K562 (cell line): Measurements from ENCODE around the gene PTRHD1. TPM values are rescaled to one million over a fixed set of nuclear protein-coding genes. Genes with fewer than 3 reads are reported as not detected.

Experiments
- ATAC-seq: fragments of 200-7000 bp; cut with Tn5 transposase; 3 replicates; pipeline ENCODE4 v1.9.1; 2020; ENCODE audit warnings: moderate library complexity
- BruUV-seq: library from RNA; stranded (reverse); fragments of 400-500 nt; replicated peaks from 2 replicates; lab custom pipeline; 2021; lab: Mats Ljungman, UMichigan
- CTCF ChIA-PET: fragments of 300-600 bp; formaldehyde crosslinking; extraction: SDS; loops from one replicate; lab custom pipeline; 2021; ENCODE audit warnings: low intra/inter-chr PET ratio; lab: Yijun Ruan, JAX
- POLR2A ChIA-PET: fragments of 300-600, 350-650 bp; sonication (Branson Sonifier 250); formaldehyde crosslinking; extraction: SDS; loops from one replicate; lab custom pipeline; 2021; ENCODE audit warnings: antibody characterized with exemption, inconsistent platforms; lab: Yijun Ruan, JAX
- DNase-seq, 4 experiments: peaks; one replicate each; pipeline versions ENCODE4 v3.0.0 to v3.0.0-alpha.2; 2011 to 2018; ENCODE audit warnings: low spot score in 3 of 4, mixed read lengths in 3 of 4; ENCODE audit errors: extremely low read depth in 1 of 4
- FAIRE-seq: peaks from 2 replicates; lab custom pipeline; 2011; peaks lifted over from hg19 to GRCh38; lab: Jason Lieb, UNC
- H2AFZ ChIP-seq: 2 replicates; pipeline ENCODE4 v1.6.0; 2011; ENCODE audit warnings: low read depth, low read length, control low read depth, inconsistent platforms
- H3K27ac ChIP-seq: fragments of 200-600 bp; 3 replicates; pipeline ENCODE4 v1.8.0; 2011; ENCODE audit warnings: low read depth, mild to moderate bottlenecking, control low read depth, inconsistent platforms, low read length, moderate library complexity, mixed read lengths; ENCODE audit errors: extremely low read depth
- H3K27me3 ChIP-seq, 2 experiments: fragments of 300-600 bp in 1 of 2; 2 replicates in 1 of 2; 3 replicates in 1 of 2; pipeline versions ENCODE4 v1.6.0 to v1.8.0; 2011; ENCODE audit warnings: inconsistent platforms in 2 of 2, low read length in 2 of 2, mild to moderate bottlenecking in 1 of 2, mixed read lengths in 1 of 2, moderate library complexity in 1 of 2; ENCODE audit not compliant: control insufficient read depth in 2 of 2, insufficient read depth in 2 of 2
- H3K36me3 ChIP-seq: fragments of 300-600 bp; 3 replicates; pipeline ENCODE4 v1.8.0; 2011; ENCODE audit warnings: mild to moderate bottlenecking, low read length, inconsistent platforms; ENCODE audit not compliant: control insufficient read depth, insufficient read depth
- H3K4me1 ChIP-seq, 2 experiments: fragments of 200-600 bp in 1 of 2; replicated peaks in 1 of 2; 2 replicates in 1 of 2; 3 replicates in 1 of 2; pipeline versions ENCODE4 v1.5.1 to v1.8.0; 2011; ENCODE audit warnings: inconsistent platforms in 2 of 2, low read length in 2 of 2, mild to moderate bottlenecking in 1 of 2, mixed read lengths in 1 of 2, moderate library complexity in 1 of 2; ENCODE audit not compliant: control insufficient read depth in 2 of 2, insufficient read depth in 2 of 2
- H3K4me2 ChIP-seq: 2 replicates; pipeline ENCODE4 v1.6.1; 2011; ENCODE audit warnings: low read length, control low read depth, inconsistent platforms, mixed read lengths; ENCODE audit not compliant: insufficient read depth
- H3K4me3 ChIP-seq: fragments of 200-600 bp; sonication (generic), shearing (Covaris generic); 2 replicates; pipeline ENCODE4 v1.5.1; 2016; ENCODE audit warnings: control low read depth, inconsistent platforms
- H3K79me2 ChIP-seq: fragments of 200-600 bp; 3 replicates; pipeline ENCODE4 v1.8.0; 2011; ENCODE audit warnings: low read length, inconsistent platforms; ENCODE audit not compliant: control insufficient read depth, insufficient read depth
- H3K9ac ChIP-seq, 2 experiments: 2 replicates each; pipeline versions ENCODE4 v1.6.0 to v1.6.1; 2011; ENCODE audit warnings: low read depth in 2 of 2, low read length in 2 of 2, control low read depth in 1 of 2, inconsistent platforms in 1 of 2, mild to moderate bottlenecking in 1 of 2, mixed read lengths in 1 of 2; ENCODE audit not compliant: insufficient read depth in 1 of 2
- H3K9me1 ChIP-seq: one replicate; pipeline ENCODE4 v1.6.0; 2011; ENCODE audit warnings: inconsistent platforms, mild to moderate bottlenecking, low read length, moderate library complexity; ENCODE audit not compliant: control insufficient read depth, insufficient read depth
- H3K9me3 ChIP-seq: replicated peaks from 2 replicates; pipeline ENCODE4 v1.5.1; 2011; ENCODE audit warnings: low read depth, low read length, inconsistent platforms; ENCODE audit not compliant: control insufficient read depth, insufficient read depth
- H4K20me1 ChIP-seq: replicated peaks from 2 replicates; pipeline ENCODE4 v1.6.1; 2011; ENCODE audit warnings: low read length, inconsistent platforms, mixed read lengths; ENCODE audit not compliant: control insufficient read depth, insufficient read depth
- KDM5B ChIP-seq: fragments of 200-600 bp; sonication (generic); IDR thresholded peaks from 2 replicates; pipeline ENCODE4 v1.6.1; 2012; ENCODE audit warnings: low read depth, mild to moderate bottlenecking, moderate library complexity, low read length, control low read depth, inconsistent platforms; ENCODE audit not compliant: insufficient replicate concordance
- MEIS2 ChIP-seq: fragments of 450-650 bp; IDR thresholded peaks from 2 replicates; pipeline ENCODE4 v1.6.1; 2014; ENCODE audit warnings: mild to moderate bottlenecking; ENCODE audit not compliant: partially characterized antibody
- in situ Hi-C: fragments of 300-500 bp; cut with MboI; formaldehyde crosslinking; loops from 4 replicates; pipeline ENCODE4 v1.15.0; 2018; ENCODE audit warnings: inconsistent platforms, mixed read lengths
- intact Hi-C: fragments of 100-400 bp; cut with micrococcal nuclease; formaldehyde crosslinking; loops from 2 replicates; pipeline ENCODE4 v1.14.2; 2022
- polyA plus RNA-seq, 8 experiments: library from polyadenylated mRNA; depleted of rRNA in 4 of 8; stranded (reverse) in 5 of 8; unstranded in 3 of 8; fragments of >200 nt; fragmentation: Nextera tagmentation in 2 of 8; fragmentation: Illumina TruSeq in 1 of 8; extraction: Ambion mirVana in 2 of 8; extraction: Trizol in 1 of 8; gene quantifications; 2 replicates each; pipeline versions ENCODE4 v1.2.1 to v1.2.3, GENCODE V29; 2011 to 2014; ENCODE audit warnings: inconsistent platforms in 1 of 8, missing spikeins in 1 of 8
- total RNA-seq, 7 experiments: library from RNA; depleted of rRNA in 6 of 7; stranded (reverse); fragments of >200 nt in 6 of 7; fragmentation: Illumina TruSeq in 2 of 7; extraction: Trizol in 2 of 7; gene quantifications; 2 replicates each; pipeline versions ENCODE4 v1.2.1 to v1.2.3, GENCODE V29; 2011 to 2021; ENCODE audit warnings: low replicate concordance in 1 of 7
- TF ChIP-seq, protein P1 (sequence below): fragments of 450-650 bp; IDR thresholded peaks from 2 replicates; pipeline ENCODE4 v1.6.1; 2016

PTRHD1 gene
- total and polyA plus RNA-seq, 9 of the 15 experiments (the other 6 are each of a cell fraction or from before 2014, with no cell fraction given) = 15.8 to 83.2 (median 46.6) TPM

GRCh38 chr2:24806661-24807036 is 13.5 kb upstream of the PTRHD1 start:
- Histone ChIP-seq H3K4me1 (peaks cover 3 to 17% of the 10 kb centered on the region in 2 experiments), H4K20me1 (no peaks in the 10 kb centered on the region), H3K4me2 (no peak overlapping the region)
- CTCF ChIA-PET = no interaction called here
- POLR2A ChIA-PET = interaction anchor here (1.1 to 2.8 kb wide), 3 partner anchors 9 to 15 kb away, joined by 3 to 10 read pairs (median 3); partner anchors contain the start of genes CENPO and PTRHD1
- no TSS peak for BruUV-seq
- in situ Hi-C loops = no loop called here
- TF ChIP-seq, protein P1, sequence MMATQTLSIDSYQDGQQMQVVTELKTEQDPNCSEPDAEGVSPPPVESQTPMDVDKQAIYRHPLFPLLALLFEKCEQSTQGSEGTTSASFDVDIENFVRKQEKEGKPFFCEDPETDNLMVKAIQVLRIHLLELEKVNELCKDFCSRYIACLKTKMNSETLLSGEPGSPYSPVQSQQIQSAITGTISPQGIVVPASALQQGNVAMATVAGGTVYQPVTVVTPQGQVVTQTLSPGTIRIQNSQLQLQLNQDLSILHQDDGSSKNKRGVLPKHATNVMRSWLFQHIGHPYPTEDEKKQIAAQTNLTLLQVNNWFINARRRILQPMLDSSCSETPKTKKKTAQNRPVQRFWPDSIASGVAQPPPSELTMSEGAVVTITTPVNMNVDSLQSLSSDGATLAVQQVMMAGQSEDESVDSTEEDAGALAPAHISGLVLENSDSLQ = peak; percentile 56
- no peak for TF ChIP-seq KDM5B
- TF ChIP-seq MEIS2 = peak; percentile 55
- TF ChIP-seq, all 486 proteins: peak for 2
- Histone ChIP-seq H3K27me3 (no peaks in the 10 kb centered on the region), H3K27ac (peak overlapping the region; percentile 60; the same call in 2 of the 3 replicates), H3K9me1 (no peaks in the 10 kb centered on the region), H3K36me3 (peaks cover 25% of the 10 kb centered on the region), H3K9ac (no peak overlapping the region), H2AFZ (no peak overlapping the region), H3K79me2 (peaks cover 53% of the 10 kb centered on the region), H3K4me3 (no peak overlapping the region), H3K9me3 (no peaks in the 10 kb centered on the region; the same call in 1 of the 2 replicates)
- ATAC-seq = peak; percentile 75
- FAIRE-seq = no peak
- no peak for DNase-seq
- intact Hi-C loops = no loop called here
